ENCODE measurements around the gene IKZF1. TPM values are rescaled to one million over a fixed set of nuclear protein-coding genes. Genes with fewer than 3 reads are reported as not detected.

IKZF1 gene
- total RNA-seq, result 6.5 TPM

- no peak for DNase-seq
These were observed at the start of gene IKZF1 for GRCh38 chr7:50304129-50304910. TSS of gene IKZF1 (plus strand) at chr7:50304716. CDS start at chr7:50319062, 14,346 bp downstream.

GRCh38 chr7:50261593-50261992 lies 42.9 kb upstream of the IKZF1 start:
- no peak for DNase-seq

GRCh38 chr7:50262446-50262845 lies 42.1 kb upstream of the IKZF1 start:
- DNase-seq, result no peak

GRCh38 chr7:50262916-50263690 lies 41.4 kb upstream of the IKZF1 start:
- DNase-seq, result no peak

- no peak for DNase-seq
These were observed 39.6 kb upstream of the IKZF1 start for GRCh38 chr7:50264908-50265307.

GRCh38 chr7:50265968-50266634 lies 38.4 kb upstream of the IKZF1 start:
- DNase-seq, result no peak

- no peak for DNase-seq
These were observed 37.7 kb upstream of the IKZF1 start for GRCh38 chr7:50266635-50267386.

- DNase-seq, result no peak
These were observed 36.9 kb upstream of the IKZF1 start for GRCh38 chr7:50267525-50268041.

- DNase-seq, result no peak
These were observed 36.3 kb upstream of the IKZF1 start for GRCh38 chr7:50268223-50268622.

- no peak for DNase-seq
These were observed 35.5 kb upstream of the IKZF1 start for GRCh38 chr7:50268990-50269389.

GRCh38 chr7:50270531-50271018 lies 33.9 kb upstream of the IKZF1 start:
- no peak for DNase-seq

GRCh38 chr7:50272808-50273207 lies 31.7 kb upstream of the IKZF1 start:
- DNase-seq, result no peak

- no peak for DNase-seq
These were observed 31.2 kb upstream of the IKZF1 start for GRCh38 chr7:50273301-50273700.

- DNase-seq, result no peak
These were observed 30.6 kb upstream of the IKZF1 start for GRCh38 chr7:50273870-50274269.

GRCh38 chr7:50274361-50274760 lies 30.2 kb upstream of the IKZF1 start:
- DNase-seq, result no peak

GRCh38 chr7:50275430-50275829 lies 29.1 kb upstream of the IKZF1 start:
- no peak for DNase-seq

- no peak for DNase-seq
These were observed 28.0 kb upstream of the IKZF1 start for GRCh38 chr7:50276483-50276882.

- DNase-seq, result no peak
These were observed 26.4 kb upstream of the IKZF1 start for GRCh38 chr7:50278120-50278519.

- DNase-seq, result no peak
These were observed 22.7 kb upstream of the IKZF1 start for GRCh38 chr7:50281680-50282445.

- no peak for DNase-seq
These were observed 21.5 kb upstream of the IKZF1 start for GRCh38 chr7:50282813-50283605.

All from skin of body (tissue), 2 donors.